SK-N-SH (cell line): Measurements from ENCODE around the gene EPHB2. TPM values are rescaled to one million over a fixed set of nuclear protein-coding genes. Genes with fewer than 3 reads are reported as not detected.
A peak's percentile ranks its signal among the peaks of the same experiment; 100 is the strongest.

Experiments used
- CTCF ChIA-PET: fragments of 300-600, 350-600 bp; formaldehyde crosslinking; extraction: SDS; loops from one replicate; lab custom pipeline; 2021; lab: Yijun Ruan, JAX
- POLR2A ChIA-PET: fragments of 350-600 bp; sonication (Branson Sonifier 250); formaldehyde crosslinking; extraction: SDS; loops from one replicate; lab custom pipeline; 2020; ENCODE audit warnings: antibody characterized with exemption, inconsistent platforms; lab: Yijun Ruan, JAX
- DNase-seq: peaks from one replicate; pipeline ENCODE4 v3.0.0; 2012
- H2AFZ ChIP-seq: fragments of 200-600 bp; sonication (generic); 2 replicates; pipeline ENCODE4 v1.8.1; 2016; ENCODE audit warnings: antibody characterized with exemption, mild to moderate bottlenecking, low read depth
- H3F3A ChIP-seq: fragments of 200-600 bp; sonication (generic); replicated peaks from 2 replicates; pipeline ENCODE3; 2016; ENCODE audit warnings: antibody characterized with exemption, mild to moderate bottlenecking; ENCODE audit not compliant: insufficient read depth
- H3K27ac ChIP-seq, 2 experiments: fragments of 200-500 bp in 1 of 2; fragments of 200-600 bp in 1 of 2; sonication (Bioruptor generic) in 1 of 2; sonication (generic), shearing (Covaris generic) in 1 of 2; 2 replicates each; pipeline versions ENCODE4 v1.5.1 to v1.6.1; 2014 to 2016; ENCODE audit warnings: low read depth in 2 of 2, inconsistent platforms in 1 of 2, low read length in 1 of 2, mild to moderate bottlenecking in 1 of 2, mixed read lengths in 1 of 2
- H3K27me3 ChIP-seq: fragments of 200-600 bp; sonication (generic), shearing (Covaris generic); 2 replicates; pipeline ENCODE4 v1.6.1; 2016; ENCODE audit warnings: mixed run types; ENCODE audit not compliant: insufficient read depth
- H3K36me3 ChIP-seq, 2 experiments: fragments of 200-500 bp in 1 of 2; fragments of 200-600 bp in 1 of 2; sonication (Bioruptor generic) in 1 of 2; sonication (generic) in 1 of 2; replicated peaks in 1 of 2; 2 replicates each; pipeline versions ENCODE3 to v1.5.1; 2014 to 2016; ENCODE audit warnings: low read length in 1 of 2, mild to moderate bottlenecking in 1 of 2; ENCODE audit not compliant: insufficient read depth in 2 of 2, control insufficient read depth in 1 of 2
- H3K4me1 ChIP-seq, 2 experiments: fragments of 200-500 bp in 1 of 2; fragments of 200-600 bp in 1 of 2; sonication (Bioruptor generic) in 1 of 2; sonication (generic), shearing (Covaris generic) in 1 of 2; 2 replicates each; pipeline versions ENCODE4 v1.5.1 to v1.6.1; 2014 to 2016; ENCODE audit warnings: low read depth in 1 of 2, low read length in 1 of 2, mixed run types in 1 of 2; ENCODE audit not compliant: insufficient read depth in 2 of 2, control insufficient read depth in 1 of 2
- H3K4me2 ChIP-seq: fragments of 200-600 bp; sonication (generic), shearing (Covaris generic); 2 replicates; pipeline ENCODE4 v1.6.1; 2017; ENCODE audit warnings: mixed run types
- H3K4me3 ChIP-seq, 2 experiments: fragments of 200-500 bp in 1 of 2; fragments of 200-600 bp in 1 of 2; sonication (Bioruptor generic) in 1 of 2; sonication (generic), shearing (Covaris generic) in 1 of 2; 2 replicates each; pipeline versions ENCODE4 v1.5.1 to v1.8.1; 2014 to 2016; ENCODE audit warnings: low read depth in 2 of 2, inconsistent platforms in 1 of 2, low read length in 1 of 2, mild to moderate bottlenecking in 1 of 2, mixed read lengths in 1 of 2, moderate library complexity in 1 of 2
- H3K79me2 ChIP-seq: fragments of 200-600 bp; sonication (generic); 2 replicates; pipeline ENCODE4 v1.8.1; 2017; ENCODE audit warnings: mild to moderate bottlenecking; ENCODE audit not compliant: insufficient read depth
- H3K9ac ChIP-seq: fragments of 200-600 bp; sonication (generic); 2 replicates; pipeline ENCODE4 v1.6.1; 2017; ENCODE audit warnings: mixed run types
- H3K9me2 ChIP-seq: fragments of 200-600 bp; sonication (generic); 2 replicates; pipeline ENCODE4 v1.6.1; 2017; ENCODE audit warnings: mixed run types
- H3K9me3 ChIP-seq: fragments of 200-600 bp; sonication (generic); 2 replicates; pipeline ENCODE4 v1.6.1; 2017; ENCODE audit warnings: mixed run types, mild to moderate bottlenecking, moderate library complexity
- H4K20me1 ChIP-seq: fragments of 200-600 bp; sonication (generic); 2 replicates; pipeline ENCODE4 v1.6.1; 2017; ENCODE audit warnings: mild to moderate bottlenecking, mixed run types; ENCODE audit not compliant: insufficient read depth
- CHD2 ChIP-seq: fragments of 150-350 bp; IDR thresholded peaks from 2 replicates; pipeline ENCODE4 v1.6.1; 2018; ENCODE audit warnings: low read length; ENCODE audit not compliant: partially characterized antibody
- ELF1 ChIP-seq: IDR thresholded peaks from 2 replicates; pipeline ENCODE4 v1.4.0; 2012
- EZH2phosphoT487 ChIP-seq: fragments of 200-600 bp; sonication (generic); IDR thresholded peaks from 2 replicates; pipeline ENCODE4 v1.6.1; 2017; ENCODE audit warnings: low read depth, mixed run types, mild to moderate bottlenecking, antibody characterized with exemption, moderate library complexity, borderline replicate concordance
- FOSL2 ChIP-seq: IDR thresholded peaks from 2 replicates; pipeline ENCODE4 v1.4.0; 2012; ENCODE audit warnings: low read depth, mild to moderate bottlenecking, moderate library complexity, borderline replicate concordance
- FOXM1 ChIP-seq: IDR thresholded peaks from 2 replicates; pipeline ENCODE4 v1.4.0; 2012; ENCODE audit warnings: low read depth, mild to moderate bottlenecking
- IRF3 ChIP-seq: fragments of 150-350 bp; IDR thresholded peaks from 2 replicates; pipeline ENCODE4 v1.6.1; 2016; ENCODE audit warnings: mild to moderate bottlenecking, low read depth, low read length
- JUND ChIP-seq: IDR thresholded peaks from 2 replicates; pipeline ENCODE4 v1.4.0; 2012
- MXI1 ChIP-seq: IDR thresholded peaks from 2 replicates; pipeline ENCODE4 v1.6.1; 2012; ENCODE audit warnings: mild to moderate bottlenecking, low read depth, low read length, improper control_type of control experiment
- PBX3 ChIP-seq: IDR thresholded peaks from 2 replicates; pipeline ENCODE4; 2012
- RAD21 ChIP-seq: IDR thresholded peaks from 2 replicates; pipeline ENCODE4 v1.6.1; 2012; ENCODE audit warnings: mild to moderate bottlenecking, low read length
- RCOR1 ChIP-seq: fragments of 150-350 bp; IDR thresholded peaks from 2 replicates; pipeline ENCODE4 v1.6.1; 2017; ENCODE audit warnings: antibody characterized with exemption, low read length
- RXRA ChIP-seq: IDR thresholded peaks from 2 replicates; pipeline ENCODE4 v1.4.0; 2012; ENCODE audit warnings: low read depth, mild to moderate bottlenecking, borderline replicate concordance
- SIN3A ChIP-seq: IDR thresholded peaks from 2 replicates; pipeline ENCODE4 v1.6.1; 2012; ENCODE audit warnings: low read depth, mild to moderate bottlenecking, low read length, moderate library complexity, borderline replicate concordance
- SMC3 ChIP-seq: IDR thresholded peaks from 2 replicates; pipeline ENCODE4 v1.6.1; 2012; ENCODE audit warnings: low read depth, low read length, improper control_type of control experiment
- TAF1 ChIP-seq: IDR thresholded peaks from 2 replicates; pipeline ENCODE4 v1.6.1; 2012; ENCODE audit warnings: low read depth, mild to moderate bottlenecking, low read length, moderate library complexity, borderline replicate concordance
- TEAD4 ChIP-seq: IDR thresholded peaks from 2 replicates; pipeline ENCODE4 v1.4.0; 2012; ENCODE audit warnings: mild to moderate bottlenecking, borderline replicate concordance; ENCODE audit not compliant: insufficient read depth
- USF1 ChIP-seq: IDR thresholded peaks from 2 replicates; pipeline ENCODE4 v1.4.0; 2012; ENCODE audit warnings: low read depth, borderline replicate concordance
- USF2 ChIP-seq: fragments of 150-350 bp; IDR thresholded peaks from 2 replicates; pipeline ENCODE4 v1.6.1; 2017; ENCODE audit warnings: antibody characterized with exemption, low read length, low read depth, borderline replicate concordance
- YY1 ChIP-seq: IDR thresholded peaks from 2 replicates; pipeline ENCODE4 v1.4.0; 2012; ENCODE audit warnings: low read depth, mild to moderate bottlenecking
- ZBTB33 ChIP-seq: IDR thresholded peaks from 2 replicates; pipeline ENCODE4 v1.4.0; 2012; ENCODE audit warnings: low read depth, borderline replicate concordance
- WGBS: methylation state at CpG from one replicate; pipeline ENCODE4 v1.1.6; 2017; ENCODE audit warnings: low lambda C conversion rate; 5-methylcytosine and 5-hydroxymethylcytosine counted together
- polyA plus RNA-seq, 3 experiments: library from polyadenylated mRNA; depleted of rRNA; stranded (reverse); fragments of >200 nt; gene quantifications; 2 replicates each; pipeline ENCODE4 v1.2.3, GENCODE V29; 2012

Gene EPHB2
- polyA plus RNA-seq, 1 of the 3 experiments (the other 2 are of a cell fraction), result 25.2 TPM

GRCh38 chr1:22781483-22781882 is 70.8 kb downstream of the EPHB2 start (continued):
- TF ChIP-seq ZBTB33 (no peak), TEAD4 (no peak), PBX3 (no peak)

- WGBS, result 86% methylated on average over 8 of the region's 8 CpGs
- H4K20me1 ChIP-seq, result peaks cover 12% of the 10 kb centered on the region; the same call in 1 of the 2 replicates
- no peak overlapping the region; a peak in 1 of 4 replicates for H3K27ac ChIP-seq
- H3K36me3 ChIP-seq, result peaks cover 9 to 10% of the 10 kb centered on the region in 2 experiments
- H3K4me2 ChIP-seq, result no peak overlapping the region
- peaks cover 0 to 25% of the 10 kb centered on the region in 2 experiments; a peak in 1 of 4 replicates for H3K4me1 ChIP-seq
- H2AFZ ChIP-seq, result no peak overlapping the region
- H3K4me3 ChIP-seq, result no peak overlapping the region
- ChIA-PET POLR2A (no interaction called here), CTCF (interaction anchor here (0.9 to 1.2 kb wide), 2 partner anchors 78 to 80 kb away, joined by 3 to 5 read pairs; no protein-coding TSS in a partner anchor)
- peaks cover 17% of the 10 kb centered on the region for H3K79me2 ChIP-seq
- DNase-seq, result peak; percentile 39
- H3K27me3 ChIP-seq, result no peaks in the 10 kb centered on the region
- H3K9me2 ChIP-seq, result no peaks in the 10 kb centered on the region
- no peaks in the 10 kb centered on the region for H3F3A ChIP-seq
- no peak for TF ChIP-seq SMC3
- TF ChIP-seq TAF1, result no peak
- no peak for TF ChIP-seq USF2
- TF ChIP-seq MXI1, result no peak
- TF ChIP-seq RXRA, result no peak
- H3K9me3 ChIP-seq, result no peaks in the 10 kb centered on the region
- no peak overlapping the region for H3K9ac ChIP-seq
Observed at GRCh38 chr1:22782406-22782805, 71.8 kb downstream of the EPHB2 start.

- Histone ChIP-seq H3K4me1 (peaks cover 0 to 32% of the 10 kb centered on the region in 2 experiments; a peak in 1 of 4 replicates), H3K27ac (no peak overlapping the region), H3K36me3 (peaks cover 9 to 10% of the 10 kb centered on the region in 2 experiments), H3K4me3 (no peak overlapping the region), H2AFZ (no peak overlapping the region), H3K9me2 (no peaks in the 10 kb centered on the region), H3K4me2 (no peak overlapping the region), H3K27me3 (no peaks in the 10 kb centered on the region), H3K9ac (no peak overlapping the region), H4K20me1 (peaks cover 23% of the 10 kb centered on the region; the same call in 1 of the 2 replicates), H3F3A (peaks cover 4% of the 10 kb centered on the region), H3K79me2 (peaks cover 5% of the 10 kb centered on the region), H3K9me3 (no peaks in the 10 kb centered on the region)
- 98% methylated on average over 16 of the region's 19 CpGs for WGBS
- DNase-seq, result no peak
- POLR2A ChIA-PET, result no interaction called here
- CTCF ChIA-PET, result interaction anchor here (1.1 to 1.8 kb wide), 2 partner anchors 11 to 80 kb away, joined by 3 to 4 read pairs; no protein-coding TSS in a partner anchor
- no peak for TF ChIP-seq CHD2
- TF ChIP-seq RAD21, result no peak
- no peak for TF ChIP-seq RCOR1
- TF ChIP-seq FOSL2, result no peak
- no peak for TF ChIP-seq YY1
- no peak for TF ChIP-seq USF2
- no peak for TF ChIP-seq JUND
- no peak for TF ChIP-seq FOXM1
- TF ChIP-seq ELF1, result no peak
- TF ChIP-seq SIN3A, result no peak
- TF ChIP-seq USF1, result no peak
- no peak for TF ChIP-seq EZH2phosphoT487
- TF ChIP-seq IRF3, result no peak
Observed at GRCh38 chr1:22784317-22784716, 73.7 kb downstream of the EPHB2 start.
